GM21529 (cell line): ENCODE data around the gene RAB43.
"Not testable (repeated sequence)": the region's sequence is repeated elsewhere in the genome, so short reads cannot be mapped to it uniquely, and the experiment has no call there.

Experiments used
- ATAC-seq: cut with Tn5 transposase; IDR thresholded peaks from one replicate; pipeline ENCODE4 v1.9.1; 2021; ENCODE audit not compliant: unreplicated experiment

RAB43 gene

DNA sequence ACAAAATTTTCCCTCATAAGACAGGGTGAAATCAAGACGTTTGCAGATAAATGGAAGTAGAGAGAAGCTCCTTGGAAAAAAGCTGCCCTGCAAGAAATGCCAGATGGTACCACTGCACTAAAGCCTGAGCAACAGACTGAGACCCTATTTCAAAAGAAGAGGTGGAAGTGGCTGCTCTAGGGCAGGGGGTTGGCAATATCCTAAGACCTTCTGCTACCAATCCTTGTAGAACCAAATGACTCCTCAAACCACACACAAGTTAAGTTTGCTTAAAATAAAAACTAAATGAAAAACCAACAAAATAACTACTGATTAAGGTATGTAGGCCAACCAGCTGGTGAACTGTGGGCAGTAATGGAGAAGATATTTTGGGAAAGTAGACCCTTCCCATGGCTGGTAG is 21.3 kb downstream of the RAB43 start:
- ATAC-seq = no peak

DNA sequence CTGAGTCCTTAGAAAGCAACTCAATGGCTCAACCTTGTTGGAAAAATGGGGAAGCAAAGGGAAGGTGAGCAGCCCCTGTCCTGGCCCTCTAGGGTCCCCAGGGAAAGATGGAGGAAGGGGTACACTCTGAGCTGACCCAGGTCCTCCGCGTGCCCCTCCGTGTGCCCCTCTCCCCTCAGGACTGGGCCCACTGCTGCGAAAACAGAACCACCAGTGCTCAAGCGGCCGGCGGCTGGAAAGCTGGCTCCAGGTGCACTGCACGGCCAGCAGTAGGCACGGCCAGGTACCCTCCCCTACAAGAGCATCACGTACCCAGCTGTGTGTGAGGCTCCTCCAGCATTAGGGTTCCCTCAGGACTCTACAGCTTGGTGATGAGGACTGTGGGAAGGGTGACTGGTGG is 26.3 kb downstream of the RAB43 start:
- ATAC-seq = no peak

DNA sequence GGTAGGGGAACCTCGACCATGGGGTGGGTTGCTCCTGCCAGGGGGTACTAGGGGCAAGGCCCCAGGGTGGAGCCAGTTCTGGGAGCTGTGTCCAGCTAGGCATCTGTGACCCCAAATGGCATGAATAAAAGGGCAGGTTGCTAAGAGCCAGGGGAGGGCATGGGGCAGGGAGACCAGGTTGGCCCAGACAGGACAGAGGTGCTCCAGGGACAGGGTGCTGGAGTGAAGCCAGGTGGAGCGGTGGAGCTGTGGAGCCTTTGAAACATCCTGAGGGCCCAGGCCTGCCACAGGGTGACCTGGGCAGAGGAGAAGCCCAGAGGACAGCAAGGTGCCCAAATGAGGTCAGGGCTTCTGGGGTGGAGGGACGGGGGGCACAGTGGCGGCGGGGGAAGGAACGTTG is 33.3 kb downstream of the RAB43 start:
- not testable (repeated sequence) for ATAC-seq

DNA sequence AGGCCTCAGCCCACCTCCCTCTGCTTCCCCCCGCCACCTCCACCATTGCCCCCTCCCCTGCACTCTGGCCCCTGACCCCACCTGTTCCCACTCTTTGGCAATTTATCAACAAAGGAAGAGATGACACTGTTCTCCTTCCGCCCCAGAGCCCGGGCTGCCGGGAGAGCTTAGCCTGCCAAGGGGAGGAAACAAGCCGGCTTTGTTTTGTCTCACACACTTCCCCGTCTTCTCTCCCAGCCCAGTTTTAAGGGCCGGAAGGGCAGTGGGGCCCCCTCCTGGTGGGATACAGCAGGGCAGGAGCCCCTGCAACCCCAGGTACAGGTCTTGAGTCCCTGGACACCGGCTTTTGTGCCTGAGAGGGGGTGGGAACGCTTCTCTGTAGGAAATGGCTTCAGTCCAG is 33.7 kb downstream of the RAB43 start:
- ATAC-seq = not testable (repeated sequence)

DNA sequence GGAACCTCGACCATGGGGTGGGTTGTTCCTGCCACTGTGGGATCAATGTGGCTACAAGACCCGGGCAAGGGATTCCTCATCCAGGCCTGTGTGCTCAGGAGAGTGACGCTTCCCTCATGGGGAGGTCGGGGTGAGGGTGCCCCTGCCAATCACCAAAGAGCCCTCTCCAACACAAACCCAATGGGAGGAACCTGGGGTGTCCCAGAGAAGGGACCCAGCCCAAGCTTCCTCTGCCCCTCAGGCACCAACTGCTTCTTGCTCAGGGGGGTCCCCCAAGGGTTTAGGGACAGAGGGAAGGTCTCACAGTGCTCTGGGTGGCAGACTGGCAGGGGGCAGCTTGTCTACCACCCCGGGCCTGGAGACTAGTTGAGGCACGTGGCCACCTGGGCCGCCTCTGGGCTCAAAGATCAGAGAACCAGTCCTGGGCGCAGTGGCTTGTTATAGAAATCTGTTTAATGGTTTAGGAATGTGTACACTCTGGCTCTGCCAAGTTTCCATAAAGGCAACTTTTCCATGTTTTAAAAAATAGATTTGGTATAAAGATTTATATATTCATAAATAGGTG is 34.4 kb downstream of the RAB43 start:
- no peak for ATAC-seq

DNA sequence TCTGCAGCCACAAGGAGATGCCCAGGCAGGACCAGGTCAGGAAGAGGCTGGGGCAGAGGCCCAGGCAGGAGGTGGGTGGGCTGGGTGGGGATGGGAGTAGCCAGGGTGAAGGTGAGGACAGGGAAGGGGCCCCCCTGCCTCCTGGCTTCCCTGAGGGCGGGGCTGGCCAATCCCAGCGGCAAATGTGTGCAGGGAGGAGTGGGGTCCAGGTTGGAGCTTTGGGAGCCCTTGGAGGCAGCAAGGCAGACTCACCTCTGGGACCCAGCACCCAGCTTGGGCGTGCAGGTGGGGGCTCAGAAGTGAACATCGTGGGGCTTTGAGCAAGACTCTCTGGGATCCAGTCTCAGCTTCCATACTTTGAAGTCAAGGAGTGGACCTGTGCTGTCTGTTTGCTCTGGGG is 35.8 kb downstream of the RAB43 start:
- ATAC-seq = no peak

DNA sequence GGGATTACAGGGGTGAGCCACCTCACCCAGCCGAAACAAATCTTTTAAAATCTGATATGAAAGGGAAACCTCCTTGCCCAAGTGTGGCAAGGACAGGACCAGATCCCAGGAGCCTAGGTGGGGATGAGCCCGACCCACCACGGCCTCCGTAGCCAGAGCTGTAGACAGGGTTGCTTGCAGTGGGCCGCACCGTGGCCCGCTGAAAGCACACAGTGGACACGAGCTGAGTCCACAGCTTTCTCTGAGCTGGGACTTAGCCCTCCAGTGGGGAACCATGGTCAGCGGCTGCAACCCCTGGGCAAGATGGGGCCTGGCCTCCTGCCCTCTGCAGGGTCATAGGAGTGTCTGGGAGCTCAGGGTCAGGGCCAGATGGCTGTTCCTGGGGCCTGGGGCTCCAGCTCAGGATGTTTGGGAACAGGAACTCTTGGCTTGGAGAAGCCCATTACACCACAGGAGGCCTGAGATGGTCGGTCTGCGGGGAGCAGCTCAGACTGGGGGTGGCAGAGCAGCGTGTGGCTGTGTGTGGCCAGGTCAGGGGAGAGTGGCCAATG is 36.4 kb downstream of the RAB43 start:
- no peak for ATAC-seq

DNA sequence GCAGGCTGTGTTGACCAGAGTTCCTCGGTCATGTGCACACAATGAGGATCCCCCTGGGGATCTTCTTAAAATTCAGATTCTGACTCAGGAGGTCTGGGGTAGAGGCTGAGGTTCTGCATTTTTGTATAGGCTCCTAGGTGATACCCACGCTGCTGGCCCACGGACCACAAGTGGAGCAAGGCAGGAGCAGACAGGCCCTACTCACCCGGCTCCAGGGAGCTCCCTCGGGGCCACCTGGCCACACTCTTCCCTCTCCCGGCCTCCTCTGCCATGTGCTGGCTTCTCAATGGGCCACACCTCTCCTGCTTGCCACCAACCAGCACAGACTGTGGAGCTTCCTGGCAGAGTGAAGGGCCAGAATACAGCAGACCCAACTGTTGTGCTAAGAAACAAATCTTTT is 37.1 kb downstream of the RAB43 start:
- ATAC-seq = no peak

DNA sequence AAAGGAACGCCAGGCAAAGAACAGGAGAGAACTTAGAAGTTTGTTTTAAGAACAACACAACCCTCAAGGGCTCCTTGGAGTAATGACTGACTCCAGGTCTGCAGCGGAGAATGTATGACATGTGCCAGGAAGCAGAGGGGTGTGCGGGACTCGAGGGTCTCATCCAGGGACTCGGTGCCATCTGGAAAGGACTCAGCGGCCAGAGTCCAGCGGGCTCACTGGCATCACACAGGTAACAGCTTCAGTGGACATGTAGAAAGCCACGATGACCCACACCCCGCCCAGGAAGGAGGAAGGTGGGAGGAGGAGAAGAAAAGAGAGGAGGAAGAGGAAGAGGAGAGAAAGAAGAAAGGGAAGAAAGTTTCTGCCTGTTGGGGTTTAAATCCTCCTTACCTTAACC is 39.6 kb downstream of the RAB43 start:
- no peak for ATAC-seq

DNA sequence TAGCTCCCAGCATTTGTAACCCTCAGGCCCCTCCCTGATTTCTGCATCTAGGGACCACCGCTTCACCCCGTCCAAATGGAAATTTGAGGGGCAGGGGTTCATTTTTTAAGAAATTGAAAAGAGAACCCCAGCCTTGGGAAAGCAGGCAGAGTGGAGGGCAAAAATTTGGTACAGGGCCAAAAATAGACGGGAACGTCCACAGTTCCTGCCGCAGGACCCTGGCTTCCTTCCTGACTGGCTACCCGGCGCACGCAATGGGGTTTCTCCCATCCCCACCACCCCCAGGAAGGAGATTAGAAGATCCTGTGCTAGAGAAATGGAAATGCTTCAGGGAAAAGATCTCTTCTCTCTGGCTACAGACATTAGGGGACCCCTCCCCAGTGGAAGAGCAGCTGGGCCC is 40.1 kb downstream of the RAB43 start:
- ATAC-seq = no peak

DNA sequence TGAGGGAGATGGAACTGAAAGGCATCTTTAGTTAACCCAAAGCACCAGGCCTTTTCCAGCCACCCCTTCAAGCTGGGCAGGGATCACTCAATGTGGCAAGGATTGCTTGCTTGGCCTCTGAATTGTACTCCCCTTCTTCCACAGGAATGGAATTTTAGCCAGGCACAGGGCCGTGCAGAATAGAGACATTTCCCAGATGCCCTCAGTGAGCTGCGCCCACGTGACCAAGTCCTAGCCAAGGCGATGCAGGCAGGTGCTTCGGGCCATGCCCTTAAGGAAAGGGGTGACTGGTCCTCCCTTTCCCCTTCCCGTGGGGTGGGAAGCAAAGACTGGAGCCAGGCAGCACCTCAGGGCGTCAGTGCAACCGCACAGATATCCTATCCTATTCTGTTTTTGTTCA is 43.1 kb downstream of the RAB43 start:
- no peak for ATAC-seq

DNA sequence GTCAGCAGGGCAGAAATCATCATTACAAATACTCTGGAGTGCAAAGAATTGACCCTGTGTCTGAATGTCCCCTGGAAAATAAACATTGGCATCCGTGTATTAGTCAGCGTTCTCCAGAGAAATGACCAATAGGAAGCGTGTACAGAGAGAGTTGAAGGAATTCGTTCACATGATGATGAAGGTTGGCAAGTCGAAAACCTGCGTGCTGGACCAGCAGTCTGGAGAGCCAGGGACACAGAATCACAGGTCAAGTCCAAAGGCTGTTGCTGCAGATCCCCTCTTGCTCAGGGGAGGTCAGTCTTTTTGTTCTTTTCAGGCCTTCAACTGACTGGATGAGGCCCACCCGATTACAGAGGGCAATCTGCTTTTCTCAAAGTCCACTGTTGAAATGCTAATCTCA is 44.4 kb downstream of the RAB43 start:
- ATAC-seq = no peak

DNA sequence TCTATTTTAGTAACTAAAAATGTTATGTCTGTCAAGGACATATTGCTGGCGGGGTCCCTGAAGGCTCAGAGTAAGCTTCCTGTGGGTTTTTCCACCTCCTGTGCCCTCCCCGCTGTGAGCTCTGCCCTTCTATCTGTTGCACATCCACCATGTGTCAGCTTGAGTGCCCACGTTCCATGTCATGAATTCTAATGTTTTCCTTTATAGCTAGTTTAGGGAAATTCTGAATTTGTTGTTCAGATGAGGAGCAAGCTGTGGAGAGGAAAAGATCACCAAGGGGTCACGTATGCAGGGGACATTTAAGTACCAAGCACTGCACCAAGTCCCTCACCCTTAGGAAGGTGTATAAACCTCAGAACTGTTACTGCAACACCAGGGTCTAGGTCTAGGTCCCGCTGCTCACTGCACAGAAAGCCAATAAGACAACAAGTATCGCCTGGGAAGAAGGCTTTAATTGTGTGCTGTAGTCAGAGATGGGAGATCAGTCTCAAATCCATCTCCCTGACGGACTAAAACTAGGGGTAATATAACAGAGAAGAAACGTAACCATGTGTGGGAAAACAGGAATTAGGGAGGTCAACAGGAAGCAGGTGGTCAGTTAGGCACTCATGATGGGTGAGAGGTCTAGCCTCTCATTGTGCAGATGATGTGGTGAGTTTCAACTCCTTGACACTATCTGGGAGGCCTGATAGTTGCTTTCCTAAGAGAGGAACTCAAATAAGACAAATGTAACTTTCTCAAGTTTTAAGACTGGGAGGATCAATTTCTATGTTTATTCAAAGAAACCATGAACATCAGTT is 51.3 kb downstream of the RAB43 start:
- ATAC-seq = no peak

DNA sequence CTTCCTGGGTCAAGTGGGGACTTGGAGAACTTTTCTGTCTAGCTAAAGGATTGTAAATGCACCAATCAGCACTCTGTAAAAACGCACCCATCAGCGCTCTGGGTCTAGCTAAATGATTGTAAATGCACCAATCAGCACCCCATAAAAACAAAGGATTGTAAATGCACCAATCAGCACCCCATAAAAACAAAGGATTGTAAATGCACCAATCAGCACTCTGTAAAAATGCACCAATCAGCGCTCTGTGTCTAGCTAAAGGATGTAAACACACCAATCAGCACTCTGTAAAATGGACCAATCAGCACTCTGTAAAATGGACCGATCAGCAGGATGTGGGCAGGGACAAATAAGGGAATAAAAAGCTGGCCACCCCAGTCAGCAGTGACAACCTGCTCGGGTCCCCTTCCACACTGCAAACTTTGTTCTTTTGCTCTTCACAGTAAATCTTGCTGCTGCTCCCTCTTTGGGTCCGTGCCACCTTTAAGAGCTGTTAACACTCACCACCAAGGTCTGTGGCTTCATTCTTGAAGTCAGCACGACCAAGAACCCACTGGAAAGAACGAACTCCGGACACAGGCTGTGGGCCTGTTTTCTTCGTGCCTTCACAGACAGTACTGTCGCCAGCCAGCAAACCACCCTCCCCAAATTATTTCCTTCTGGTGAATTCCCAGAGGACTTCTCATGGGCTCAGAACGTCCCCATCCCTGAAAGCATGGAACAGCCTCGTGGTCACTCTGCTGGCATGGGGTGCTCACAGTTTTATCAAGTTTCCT is 52.1 kb downstream of the RAB43 start:
- not testable (repeated sequence) for ATAC-seq

DNA sequence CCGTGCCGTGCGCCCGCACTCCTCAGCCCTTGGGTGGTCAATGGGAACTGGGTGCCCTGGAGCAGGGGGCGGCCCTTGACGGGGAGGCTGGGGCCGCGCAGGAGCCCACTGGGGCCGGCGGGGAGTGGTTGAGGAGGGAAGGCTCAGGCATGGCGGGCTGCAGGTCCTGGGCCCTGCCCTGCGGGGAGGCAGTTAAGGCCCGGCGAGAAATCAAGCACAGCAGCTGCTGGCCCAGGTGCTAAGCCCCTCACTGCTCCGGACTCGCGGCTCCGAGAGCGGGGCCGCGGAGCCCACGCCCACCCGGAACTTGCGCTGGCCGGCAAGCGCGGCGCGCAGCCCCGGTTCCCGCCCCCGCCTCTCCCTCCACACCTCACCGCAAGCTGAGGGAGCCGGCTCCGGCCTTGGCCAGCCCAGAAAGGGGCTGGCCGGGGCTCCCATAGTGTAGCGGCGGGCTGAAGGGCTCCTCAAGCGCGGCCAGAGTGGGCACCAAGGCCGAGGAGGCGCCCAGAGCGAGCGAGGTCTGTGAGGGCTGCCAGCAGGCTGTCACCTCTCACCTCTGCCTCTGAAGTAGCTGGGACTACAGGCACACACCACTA is 53.2 kb downstream of the RAB43 start:
- no peak for ATAC-seq

DNA sequence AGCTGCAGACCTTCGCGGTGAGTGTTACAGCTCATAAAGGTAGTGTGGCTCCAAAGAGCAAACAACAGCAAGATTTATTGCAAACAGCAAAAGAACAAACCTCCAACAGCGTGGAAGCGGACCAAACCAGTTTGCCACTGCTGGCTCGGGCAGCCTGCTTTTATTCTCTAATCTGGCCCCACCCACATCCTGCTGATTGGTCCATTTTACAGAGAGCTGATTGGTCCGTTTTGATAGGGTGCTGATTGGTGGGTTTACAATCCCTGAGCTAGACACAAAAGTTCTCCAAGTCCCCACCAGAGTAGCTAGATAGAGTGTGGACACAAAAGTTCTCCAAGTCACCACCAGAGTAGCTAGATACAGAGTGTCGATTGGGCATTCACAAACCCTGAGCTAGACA is 53.9 kb downstream of the RAB43 start:
- ATAC-seq = not testable (repeated sequence)

DNA sequence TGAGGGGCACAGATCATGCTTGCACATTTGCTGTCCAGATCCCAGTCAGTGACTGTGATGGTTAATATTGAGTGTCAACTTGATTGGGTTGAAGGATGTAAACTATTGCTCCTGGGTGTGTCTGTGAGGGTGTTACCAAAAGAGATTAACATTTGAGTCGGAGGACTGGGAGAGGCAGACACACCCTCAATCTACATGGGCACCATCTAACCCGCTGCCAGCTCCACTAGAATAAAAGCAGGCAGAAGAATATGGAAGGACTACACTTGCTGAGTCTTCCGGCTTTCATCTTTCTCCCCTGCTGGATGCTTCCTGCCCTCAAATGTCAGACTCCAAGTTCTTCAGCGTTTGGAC is 55.9 kb downstream of the RAB43 start:
- ATAC-seq = no peak

DNA sequence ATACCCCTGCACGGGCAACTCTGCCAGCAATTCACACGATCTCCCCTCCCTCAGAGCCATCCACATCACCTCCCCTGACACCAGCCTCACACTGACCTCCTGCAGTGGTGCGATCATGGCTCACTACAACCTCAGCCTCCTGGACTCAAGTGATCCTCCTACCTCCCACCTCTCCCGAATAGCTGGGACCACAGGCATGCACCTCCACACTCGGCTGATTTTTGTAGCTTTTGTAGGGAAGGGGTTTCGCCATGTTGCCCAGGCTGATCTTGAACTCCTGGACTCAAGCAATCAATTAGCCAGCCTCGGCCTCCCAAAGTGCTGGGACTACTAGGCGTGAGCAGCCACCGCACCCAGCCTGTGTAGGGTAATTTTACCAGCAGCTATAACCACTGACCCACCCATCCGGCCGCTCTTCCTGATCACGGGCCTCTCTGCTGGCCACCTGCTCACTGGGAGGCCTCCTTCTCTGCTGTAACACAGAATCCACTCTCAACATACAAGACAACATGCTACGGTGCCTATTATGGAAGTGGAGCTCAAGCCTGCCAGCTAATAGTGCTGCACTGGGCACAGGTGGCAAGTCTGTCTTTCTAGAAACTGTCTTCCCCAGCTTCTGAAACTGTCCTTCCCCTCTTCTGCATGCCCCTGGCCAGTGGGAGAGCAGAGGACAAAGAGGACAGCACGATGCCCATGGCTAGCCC is 56.4 kb downstream of the RAB43 start:
- no peak for ATAC-seq

DNA sequence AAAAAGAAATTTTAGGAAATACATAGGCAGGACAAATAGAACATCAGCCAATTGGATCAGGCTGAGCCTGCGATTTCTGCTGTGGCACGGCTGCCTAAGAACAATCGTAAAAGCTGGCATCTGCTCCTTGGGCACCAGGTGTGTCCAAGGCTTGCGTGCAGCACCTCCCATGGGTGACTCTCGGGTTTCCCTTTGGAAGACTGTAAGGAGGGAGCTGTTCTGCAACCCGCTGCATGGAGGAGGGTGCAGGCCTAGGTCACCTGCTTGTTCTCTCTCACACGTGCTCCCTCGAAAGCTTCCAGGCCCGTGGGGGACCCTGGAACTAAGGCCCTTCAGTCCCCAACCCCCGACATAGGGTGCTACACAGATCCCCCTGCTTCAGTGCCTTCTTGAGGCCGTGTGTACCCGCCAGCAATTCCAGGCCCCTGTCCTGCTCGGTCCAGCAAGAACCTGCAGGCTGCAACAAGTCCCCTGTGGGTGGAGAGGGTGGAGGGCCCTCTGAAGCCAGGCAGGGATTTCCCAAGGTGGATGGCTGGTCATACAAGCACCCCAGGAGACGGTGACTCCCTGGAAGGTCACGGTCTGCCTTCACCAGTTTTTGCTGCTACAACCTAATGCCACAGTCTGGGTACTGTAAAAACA is 57.6 kb downstream of the RAB43 start:
- ATAC-seq = no peak

DNA sequence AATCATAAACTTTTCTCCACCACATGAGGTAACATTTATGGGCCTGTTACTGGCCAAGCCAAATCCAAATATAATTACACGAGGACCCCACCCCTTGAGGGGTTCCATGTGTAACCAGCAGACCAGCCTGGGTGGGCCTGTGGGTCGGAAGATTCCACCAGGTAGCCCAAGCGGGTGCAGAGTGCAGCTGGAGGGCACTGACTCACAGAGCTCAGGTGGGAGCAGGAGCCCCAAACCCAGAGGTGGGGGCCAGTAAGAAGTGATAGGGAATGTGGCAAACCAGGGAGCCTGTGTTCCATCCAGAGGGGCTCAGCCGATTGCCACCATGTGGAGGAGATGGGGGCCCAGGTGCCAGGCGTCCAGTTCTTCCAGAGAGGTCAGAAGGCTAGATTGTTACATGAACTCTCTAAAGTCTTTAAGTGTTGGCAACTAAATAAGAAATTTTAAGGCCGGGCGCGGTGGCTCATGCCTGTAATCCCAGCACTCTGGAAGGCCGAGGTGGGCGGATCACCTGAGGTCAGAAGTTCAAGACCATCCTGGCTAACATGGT is 58.4 kb downstream of the RAB43 start:
- ATAC-seq = no peak
